PFSK-1 (cell line): ENCODE measurements around the gene FGF8.

Experiments
- POLR2AphosphoS5 ChIP-seq: IDR thresholded peaks from 2 replicates; pipeline ENCODE4 v1.6.1; 2012; ENCODE audit warnings: low read depth, mild to moderate bottlenecking, control low read depth, low read length, moderate library complexity
- SIN3A ChIP-seq: IDR thresholded peaks from 2 replicates; pipeline ENCODE4 v1.6.1; 2012; ENCODE audit warnings: mild to moderate bottlenecking, low read length, moderate library complexity, borderline replicate concordance; ENCODE audit not compliant: insufficient read depth
- TAF1 ChIP-seq: IDR thresholded peaks from 2 replicates; pipeline ENCODE4 v1.6.1; 2012; ENCODE audit warnings: low read length, control low read depth, borderline replicate concordance; ENCODE audit not compliant: insufficient read depth
- TF ChIP-seq, protein P1 (sequence below), 2 experiments: IDR thresholded peaks; 2 replicates each; pipeline versions ENCODE4 v1.6.1 to v1.8.0; 2011 to 2012; ENCODE audit warnings: low read depth in 2 of 2, low read length in 2 of 2, control low read depth in 1 of 2, inconsistent platforms in 1 of 2, mild to moderate bottlenecking in 1 of 2, moderate library complexity in 1 of 2; ENCODE audit not compliant: insufficient read depth in 1 of 2

DNA sequence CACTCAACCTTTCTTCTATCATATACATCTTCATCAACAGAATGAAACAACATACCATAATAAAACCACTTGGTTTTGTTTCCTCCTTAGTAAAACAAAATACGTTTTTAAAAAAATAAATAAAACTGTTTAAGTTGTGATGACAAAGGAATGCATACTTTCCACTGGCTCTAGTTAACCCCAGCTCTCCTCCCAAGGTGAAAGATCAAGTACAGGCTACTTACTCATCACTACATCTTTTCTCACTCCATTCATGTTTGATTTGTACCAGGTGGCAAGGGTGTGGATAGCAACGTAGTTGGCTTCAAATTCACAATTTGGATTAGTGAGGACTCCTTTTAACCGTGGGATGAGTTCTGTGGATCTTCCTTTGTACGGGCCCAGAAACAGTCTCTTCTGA is 27.6 kb upstream of the FGF8 start:
- TF ChIP-seq, protein P1, sequence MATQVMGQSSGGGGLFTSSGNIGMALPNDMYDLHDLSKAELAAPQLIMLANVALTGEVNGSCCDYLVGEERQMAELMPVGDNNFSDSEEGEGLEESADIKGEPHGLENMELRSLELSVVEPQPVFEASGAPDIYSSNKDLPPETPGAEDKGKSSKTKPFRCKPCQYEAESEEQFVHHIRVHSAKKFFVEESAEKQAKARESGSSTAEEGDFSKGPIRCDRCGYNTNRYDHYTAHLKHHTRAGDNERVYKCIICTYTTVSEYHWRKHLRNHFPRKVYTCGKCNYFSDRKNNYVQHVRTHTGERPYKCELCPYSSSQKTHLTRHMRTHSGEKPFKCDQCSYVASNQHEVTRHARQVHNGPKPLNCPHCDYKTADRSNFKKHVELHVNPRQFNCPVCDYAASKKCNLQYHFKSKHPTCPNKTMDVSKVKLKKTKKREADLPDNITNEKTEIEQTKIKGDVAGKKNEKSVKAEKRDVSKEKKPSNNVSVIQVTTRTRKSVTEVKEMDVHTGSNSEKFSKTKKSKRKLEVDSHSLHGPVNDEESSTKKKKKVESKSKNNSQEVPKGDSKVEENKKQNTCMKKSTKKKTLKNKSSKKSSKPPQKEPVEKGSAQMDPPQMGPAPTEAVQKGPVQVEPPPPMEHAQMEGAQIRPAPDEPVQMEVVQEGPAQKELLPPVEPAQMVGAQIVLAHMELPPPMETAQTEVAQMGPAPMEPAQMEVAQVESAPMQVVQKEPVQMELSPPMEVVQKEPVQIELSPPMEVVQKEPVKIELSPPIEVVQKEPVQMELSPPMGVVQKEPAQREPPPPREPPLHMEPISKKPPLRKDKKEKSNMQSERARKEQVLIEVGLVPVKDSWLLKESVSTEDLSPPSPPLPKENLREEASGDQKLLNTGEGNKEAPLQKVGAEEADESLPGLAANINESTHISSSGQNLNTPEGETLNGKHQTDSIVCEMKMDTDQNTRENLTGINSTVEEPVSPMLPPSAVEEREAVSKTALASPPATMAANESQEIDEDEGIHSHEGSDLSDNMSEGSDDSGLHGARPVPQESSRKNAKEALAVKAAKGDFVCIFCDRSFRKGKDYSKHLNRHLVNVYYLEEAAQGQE (IDR thresholded peaks at IDR 0.05; ENCODE audit: insufficient read depth in 1 of 2, low read depth in 2 of 2, low read length in 2 of 2): no peak
- TF ChIP-seq POLR2AphosphoS5: no peak
- no peak for TF ChIP-seq TAF1
- no peak for TF ChIP-seq SIN3A
